SK-N-SH treated with all-trans-retinoic acid at 6 μM for 48 hours (cell line): ENCODE data around the gene PEAK3.

Source experiments
- ATAC-seq: fragments of 200-7000 bp; cut with Tn5 transposase; 3 replicates; pipeline ENCODE4 v1.9.1; 2020; ENCODE audit warnings: mild to moderate bottlenecking, moderate library complexity
- ARNTL ChIP-seq: fragments of 450-650 bp; formaldehyde crosslinking; IDR thresholded peaks from 2 replicates; pipeline ENCODE4 v1.5.0; 2020; ENCODE audit warnings: low read depth, mild to moderate bottlenecking, moderate library complexity, borderline replicate concordance
- BACH2 ChIP-seq: fragments of 250-450 bp; sonication (Bioruptor Pico); IDR thresholded peaks from 2 replicates; pipeline ENCODE4 v1.9.0; 2021; ENCODE audit warnings: mild to moderate bottlenecking, borderline replicate concordance
- CSDC2 ChIP-seq: fragments of 250-450 bp; sonication (Bioruptor Pico); IDR thresholded peaks from 2 replicates; pipeline ENCODE4 v1.5.0; 2020; ENCODE audit warnings: mild to moderate bottlenecking, moderate library complexity
- ESRRG ChIP-seq: fragments of 250-450 bp; sonication (Bioruptor Pico); IDR thresholded peaks from 2 replicates; pipeline ENCODE4 v1.6.1; 2021; ENCODE audit warnings: mild to moderate bottlenecking
- GLIS3 ChIP-seq: fragments of 250-450 bp; sonication (Bioruptor Pico); IDR thresholded peaks from 2 replicates; pipeline ENCODE4 v1.5.0; 2020; ENCODE audit warnings: mild to moderate bottlenecking, moderate library complexity
- ISL1 ChIP-seq: fragments of 250-450 bp; sonication (Bioruptor Pico); IDR thresholded peaks from 2 replicates; pipeline ENCODE4 v2.1.2; 2022; ENCODE audit warnings: mild to moderate bottlenecking, moderate library complexity
- OSR1 ChIP-seq: fragments of 250-450 bp; sonication (Bioruptor Pico); IDR thresholded peaks from 2 replicates; pipeline ENCODE4 v1.8.0; 2022; ENCODE audit warnings: moderate library complexity, mild to moderate bottlenecking, inconsistent platforms
- PPARA ChIP-seq: fragments of 250-450 bp; sonication (Bioruptor Pico); IDR thresholded peaks from 2 replicates; pipeline ENCODE4 v1.5.0; 2020; ENCODE audit warnings: mild to moderate bottlenecking, borderline replicate concordance
- RARB ChIP-seq: fragments of 250-450 bp; sonication (Bioruptor Pico); IDR thresholded peaks from 2 replicates; pipeline ENCODE4 v1.8.0; 2021; ENCODE audit warnings: mild to moderate bottlenecking, moderate library complexity
- SNAI2 ChIP-seq: fragments of 250-450 bp; sonication (Bioruptor Pico); IDR thresholded peaks from 2 replicates; pipeline ENCODE4 v1.5.0; 2020; ENCODE audit warnings: mild to moderate bottlenecking, moderate library complexity
- TCF4 ChIP-seq: fragments of 250-450 bp; sonication (Bioruptor Pico); IDR thresholded peaks from 2 replicates; pipeline ENCODE4 v1.8.0; 2021; ENCODE audit warnings: mild to moderate bottlenecking, moderate library complexity, borderline replicate concordance
- TOX ChIP-seq: fragments of 250-450 bp; sonication (Bioruptor Pico); IDR thresholded peaks from 2 replicates; pipeline ENCODE4 v1.8.0; 2021; ENCODE audit warnings: mild to moderate bottlenecking, moderate library complexity, borderline replicate concordance
- ZC3H10 ChIP-seq: fragments of 250-450 bp; sonication (Bioruptor Pico); IDR thresholded peaks from 2 replicates; pipeline ENCODE4 v1.5.1; 2021; ENCODE audit warnings: mild to moderate bottlenecking, moderate library complexity
- ZFP3 ChIP-seq: fragments of 250-450 bp; sonication (Bioruptor Pico); IDR thresholded peaks from 2 replicates; pipeline ENCODE4 v1.5.0; 2020; ENCODE audit warnings: mild to moderate bottlenecking, moderate library complexity
- ZFP30 ChIP-seq: fragments of 450-650 bp; formaldehyde crosslinking; IDR thresholded peaks from 2 replicates; pipeline ENCODE4 v1.5.0; 2022; ENCODE audit warnings: mild to moderate bottlenecking, moderate library complexity
- ZNF565 ChIP-seq: fragments of 450-650 bp; formaldehyde crosslinking; conservative IDR thresholded peaks from 2 replicates; pipeline ENCODE4 v1.5.0; 2020; ENCODE audit warnings: low read depth, mild to moderate bottlenecking, moderate library complexity
- ZNF70 ChIP-seq: fragments of 450-650 bp; formaldehyde crosslinking; IDR thresholded peaks from 2 replicates; pipeline ENCODE4 v1.5.0; 2020; ENCODE audit warnings: mild to moderate bottlenecking, moderate library complexity
- ZNF8 ChIP-seq: fragments of 450-650 bp; formaldehyde crosslinking; IDR thresholded peaks from 2 replicates; pipeline ENCODE4 v1.5.0; 2020; ENCODE audit warnings: mild to moderate bottlenecking, moderate library complexity
- TF ChIP-seq, protein P1 (sequence below): fragments of 250-450 bp; sonication (Bioruptor Pico); IDR thresholded peaks from 2 replicates; pipeline ENCODE4 v1.8.0; 2020; ENCODE audit warnings: mild to moderate bottlenecking, moderate library complexity, borderline replicate concordance
- TF ChIP-seq, protein P2 (sequence below): fragments of 250-450 bp; sonication (Bioruptor Pico); IDR thresholded peaks from 2 replicates; pipeline ENCODE4 v1.5.1; 2021; ENCODE audit warnings: mild to moderate bottlenecking, moderate library complexity
- TF ChIP-seq, protein P3 (sequence below): fragments of 250-450 bp; sonication (Bioruptor Pico); IDR thresholded peaks from 2 replicates; pipeline ENCODE4 v1.8.0; 2021; ENCODE audit warnings: low read depth, mild to moderate bottlenecking, moderate library complexity, borderline replicate concordance
- TF ChIP-seq, protein P4 (sequence below): fragments of 250-450 bp; sonication (Bioruptor Pico); IDR thresholded peaks from 2 replicates; pipeline ENCODE4 v1.5.1; 2020; ENCODE audit warnings: low read depth, mild to moderate bottlenecking, moderate library complexity
- TF ChIP-seq, protein P5 (sequence below): fragments of 250-450 bp; sonication (Bioruptor Pico); IDR thresholded peaks from 2 replicates; pipeline ENCODE4 v1.5.0; 2020; ENCODE audit warnings: mild to moderate bottlenecking, moderate library complexity

Gene PEAK3

DNA sequence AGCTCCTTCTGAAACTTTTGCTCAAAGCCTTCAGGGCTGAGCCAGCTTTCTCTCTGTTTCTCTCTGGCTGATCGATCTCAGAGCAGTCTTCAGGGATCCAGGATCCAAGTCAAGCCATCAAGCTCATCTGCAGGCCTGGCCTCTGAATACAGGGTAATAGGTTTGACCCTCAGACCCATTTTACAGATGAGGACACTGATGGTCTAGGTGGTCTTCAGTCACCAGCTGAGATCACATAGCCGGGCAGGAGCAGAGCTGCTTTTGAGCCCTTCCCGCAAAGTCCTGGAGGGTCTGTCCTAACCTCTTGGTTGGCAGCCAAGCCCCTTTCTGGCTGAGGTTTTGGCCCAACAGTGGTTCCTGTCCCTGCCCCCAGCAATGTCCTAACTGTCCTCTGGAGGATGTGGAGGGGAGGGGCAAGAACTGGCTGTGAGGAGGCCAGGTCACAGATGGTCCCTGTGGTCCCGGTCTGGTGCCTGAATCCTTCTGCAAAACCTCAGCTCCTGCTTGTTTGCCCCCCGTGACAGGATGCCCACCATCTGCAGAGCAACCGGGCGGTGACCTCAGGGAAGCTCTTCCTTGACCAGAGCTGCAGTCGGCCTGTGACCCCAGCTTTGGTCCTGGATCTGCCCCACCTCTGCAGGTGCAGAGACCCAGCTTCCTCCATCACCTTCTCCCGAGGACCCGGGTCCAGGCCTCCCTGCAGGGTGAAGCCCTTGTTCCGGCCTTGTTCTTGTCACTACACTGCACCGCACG, 5.8 kb upstream of the PEAK3 start (continued):
- no peak for TF ChIP-seq ZC3H10 (CRISPR knock-in tag)
- TF ChIP-seq TOX (CRISPR knock-in tag): no peak
- TF ChIP-seq CSDC2 (CRISPR knock-in tag): no peak

DNA sequence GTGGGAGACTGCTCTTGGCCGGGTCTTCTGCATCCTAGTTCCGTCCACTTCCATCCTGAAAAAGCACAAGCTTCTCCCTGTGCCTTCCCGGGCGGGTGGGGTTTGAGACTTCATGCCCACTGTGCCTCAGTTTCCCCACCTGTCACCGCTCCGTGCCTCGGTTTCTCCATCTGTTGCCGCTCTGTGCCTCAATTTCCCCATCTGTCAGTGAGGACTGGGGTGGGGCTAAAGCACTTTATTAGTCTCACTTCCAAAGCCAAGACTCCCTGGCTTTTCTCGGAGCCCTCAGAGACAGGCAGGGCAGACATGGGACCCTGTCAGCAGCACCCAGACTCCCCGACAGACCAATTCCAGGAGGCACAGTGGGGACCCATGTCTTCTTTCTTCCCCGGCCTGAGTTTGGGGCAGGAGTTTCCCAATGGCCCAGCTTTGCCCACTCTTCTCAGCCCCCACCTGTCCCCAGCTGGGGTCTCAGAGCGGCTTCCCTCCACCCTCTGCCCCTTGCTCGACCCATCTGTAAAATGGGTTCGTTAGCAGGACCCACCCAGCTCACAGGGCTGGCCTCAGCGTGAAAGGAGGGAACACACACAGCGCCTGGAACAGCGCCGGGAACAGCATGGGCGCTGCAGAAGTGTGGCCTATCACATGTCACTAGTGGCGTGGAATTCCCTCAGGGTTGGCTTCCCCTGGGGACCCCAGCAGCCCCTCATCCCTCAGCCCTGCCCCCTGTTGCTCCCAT, 4.6 kb upstream of the PEAK3 start:
- no peak for ATAC-seq
- TF ChIP-seq SNAI2 (CRISPR knock-in tag) (no peak), BACH2 (no peak), ZFP3 (CRISPR knock-in tag) (no peak), ZFP30 (no peak), ZNF70 (CRISPR knock-in tag) (no peak), GLIS3 (CRISPR knock-in tag) (no peak), ISL1 (no peak), ZC3H10 (CRISPR knock-in tag) (no peak), ESRRG (no peak), TCF4 (CRISPR knock-in tag) (no peak), RARB (CRISPR knock-in tag) (no peak), OSR1 (CRISPR knock-in tag) (no peak), CSDC2 (CRISPR knock-in tag) (no peak)
- TF ChIP-seq, protein P1, sequence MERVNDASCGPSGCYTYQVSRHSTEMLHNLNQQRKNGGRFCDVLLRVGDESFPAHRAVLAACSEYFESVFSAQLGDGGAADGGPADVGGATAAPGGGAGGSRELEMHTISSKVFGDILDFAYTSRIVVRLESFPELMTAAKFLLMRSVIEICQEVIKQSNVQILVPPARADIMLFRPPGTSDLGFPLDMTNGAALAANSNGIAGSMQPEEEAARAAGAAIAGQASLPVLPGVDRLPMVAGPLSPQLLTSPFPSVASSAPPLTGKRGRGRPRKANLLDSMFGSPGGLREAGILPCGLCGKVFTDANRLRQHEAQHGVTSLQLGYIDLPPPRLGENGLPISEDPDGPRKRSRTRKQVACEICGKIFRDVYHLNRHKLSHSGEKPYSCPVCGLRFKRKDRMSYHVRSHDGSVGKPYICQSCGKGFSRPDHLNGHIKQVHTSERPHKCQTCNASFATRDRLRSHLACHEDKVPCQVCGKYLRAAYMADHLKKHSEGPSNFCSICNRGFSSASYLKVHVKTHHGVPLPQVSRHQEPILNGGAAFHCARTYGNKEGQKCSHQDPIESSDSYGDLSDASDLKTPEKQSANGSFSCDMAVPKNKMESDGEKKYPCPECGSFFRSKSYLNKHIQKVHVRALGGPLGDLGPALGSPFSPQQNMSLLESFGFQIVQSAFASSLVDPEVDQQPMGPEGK (CRISPR knock-in tag): no peak
- TF ChIP-seq, protein P2, sequence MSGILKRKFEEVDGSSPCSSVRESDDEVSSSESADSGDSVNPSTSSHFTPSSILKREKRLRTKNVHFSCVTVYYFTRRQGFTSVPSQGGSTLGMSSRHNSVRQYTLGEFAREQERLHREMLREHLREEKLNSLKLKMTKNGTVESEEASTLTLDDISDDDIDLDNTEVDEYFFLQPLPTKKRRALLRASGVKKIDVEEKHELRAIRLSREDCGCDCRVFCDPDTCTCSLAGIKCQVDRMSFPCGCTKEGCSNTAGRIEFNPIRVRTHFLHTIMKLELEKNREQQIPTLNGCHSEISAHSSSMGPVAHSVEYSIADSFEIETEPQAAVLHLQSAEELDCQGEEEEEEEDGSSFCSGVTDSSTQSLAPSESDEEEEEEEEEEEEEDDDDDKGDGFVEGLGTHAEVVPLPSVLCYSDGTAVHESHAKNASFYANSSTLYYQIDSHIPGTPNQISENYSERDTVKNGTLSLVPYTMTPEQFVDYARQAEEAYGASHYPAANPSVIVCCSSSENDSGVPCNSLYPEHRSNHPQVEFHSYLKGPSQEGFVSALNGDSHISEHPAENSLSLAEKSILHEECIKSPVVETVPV (CRISPR knock-in tag): no peak
- TF ChIP-seq, protein P3, sequence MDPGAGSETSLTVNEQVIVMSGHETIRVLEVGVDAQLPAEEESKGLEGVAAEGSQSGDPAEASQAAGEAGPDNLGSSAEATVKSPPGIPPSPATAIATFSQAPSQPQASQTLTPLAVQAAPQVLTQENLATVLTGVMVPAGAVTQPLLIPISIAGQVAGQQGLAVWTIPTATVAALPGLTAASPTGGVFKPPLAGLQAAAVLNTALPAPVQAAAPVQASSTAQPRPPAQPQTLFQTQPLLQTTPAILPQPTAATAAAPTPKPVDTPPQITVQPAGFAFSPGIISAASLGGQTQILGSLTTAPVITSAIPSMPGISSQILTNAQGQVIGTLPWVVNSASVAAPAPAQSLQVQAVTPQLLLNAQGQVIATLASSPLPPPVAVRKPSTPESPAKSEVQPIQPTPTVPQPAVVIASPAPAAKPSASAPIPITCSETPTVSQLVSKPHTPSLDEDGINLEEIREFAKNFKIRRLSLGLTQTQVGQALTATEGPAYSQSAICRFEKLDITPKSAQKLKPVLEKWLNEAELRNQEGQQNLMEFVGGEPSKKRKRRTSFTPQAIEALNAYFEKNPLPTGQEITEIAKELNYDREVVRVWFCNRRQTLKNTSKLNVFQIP (CRISPR knock-in tag): no peak

DNA sequence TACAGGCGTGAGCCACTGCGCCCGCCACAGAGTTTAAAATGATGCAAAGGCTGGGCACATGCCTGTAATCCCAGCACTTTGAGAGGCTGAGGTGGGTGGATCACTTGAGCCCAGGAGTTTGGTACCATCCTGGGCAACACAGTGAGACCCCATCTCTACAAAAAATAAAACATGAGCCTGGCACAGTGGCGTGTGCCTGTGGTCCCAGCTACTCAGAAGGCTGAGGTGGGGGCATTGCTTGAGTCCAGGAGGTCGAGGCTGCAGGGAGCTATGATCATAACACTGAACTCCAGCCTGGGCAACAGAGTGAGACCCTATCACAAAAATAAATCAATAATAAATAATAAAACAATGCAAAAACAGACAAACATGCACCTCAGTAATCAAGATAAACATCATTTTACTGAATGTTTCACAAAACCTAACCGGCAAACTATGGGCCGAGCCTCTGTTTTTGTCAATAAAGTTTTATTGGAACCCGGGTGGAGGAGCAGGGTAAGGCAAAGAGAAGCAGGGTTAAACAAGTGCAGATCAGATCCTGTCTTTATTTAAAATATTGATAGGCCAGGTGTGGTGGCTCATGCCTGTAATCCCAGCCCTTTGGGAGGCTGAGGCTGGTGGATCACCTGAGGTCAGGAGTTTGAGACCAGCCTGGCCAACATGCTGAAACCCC, 2.0 kb upstream of the PEAK3 start:
- no peak for ATAC-seq
- TF ChIP-seq, protein P4, sequence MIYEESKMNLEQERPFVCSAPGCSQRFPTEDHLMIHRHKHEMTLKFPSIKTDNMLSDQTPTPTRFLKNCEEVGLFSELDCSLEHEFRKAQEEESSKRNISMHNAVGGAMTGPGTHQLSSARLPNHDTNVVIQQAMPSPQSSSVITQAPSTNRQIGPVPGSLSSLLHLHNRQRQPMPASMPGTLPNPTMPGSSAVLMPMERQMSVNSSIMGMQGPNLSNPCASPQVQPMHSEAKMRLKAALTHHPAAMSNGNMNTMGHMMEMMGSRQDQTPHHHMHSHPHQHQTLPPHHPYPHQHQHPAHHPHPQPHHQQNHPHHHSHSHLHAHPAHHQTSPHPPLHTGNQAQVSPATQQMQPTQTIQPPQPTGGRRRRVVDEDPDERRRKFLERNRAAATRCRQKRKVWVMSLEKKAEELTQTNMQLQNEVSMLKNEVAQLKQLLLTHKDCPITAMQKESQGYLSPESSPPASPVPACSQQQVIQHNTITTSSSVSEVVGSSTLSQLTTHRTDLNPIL (CRISPR knock-in tag): no peak
- no peak for TF ChIP-seq TOX (CRISPR knock-in tag)
- TF ChIP-seq ARNTL (CRISPR knock-in tag): no peak
- TF ChIP-seq PPARA (CRISPR knock-in tag): no peak
- TF ChIP-seq CSDC2 (CRISPR knock-in tag): no peak
- no peak for TF ChIP-seq ISL1
- TF ChIP-seq ZNF8 (CRISPR knock-in tag): no peak
- no peak for TF ChIP-seq ZNF565 (CRISPR knock-in tag)
- TF ChIP-seq ZFP3 (CRISPR knock-in tag): no peak
- TF ChIP-seq, protein P3 (CRISPR knock-in tag): no peak
- TF ChIP-seq, protein P2 (CRISPR knock-in tag): no peak
- TF ChIP-seq, protein P5, sequence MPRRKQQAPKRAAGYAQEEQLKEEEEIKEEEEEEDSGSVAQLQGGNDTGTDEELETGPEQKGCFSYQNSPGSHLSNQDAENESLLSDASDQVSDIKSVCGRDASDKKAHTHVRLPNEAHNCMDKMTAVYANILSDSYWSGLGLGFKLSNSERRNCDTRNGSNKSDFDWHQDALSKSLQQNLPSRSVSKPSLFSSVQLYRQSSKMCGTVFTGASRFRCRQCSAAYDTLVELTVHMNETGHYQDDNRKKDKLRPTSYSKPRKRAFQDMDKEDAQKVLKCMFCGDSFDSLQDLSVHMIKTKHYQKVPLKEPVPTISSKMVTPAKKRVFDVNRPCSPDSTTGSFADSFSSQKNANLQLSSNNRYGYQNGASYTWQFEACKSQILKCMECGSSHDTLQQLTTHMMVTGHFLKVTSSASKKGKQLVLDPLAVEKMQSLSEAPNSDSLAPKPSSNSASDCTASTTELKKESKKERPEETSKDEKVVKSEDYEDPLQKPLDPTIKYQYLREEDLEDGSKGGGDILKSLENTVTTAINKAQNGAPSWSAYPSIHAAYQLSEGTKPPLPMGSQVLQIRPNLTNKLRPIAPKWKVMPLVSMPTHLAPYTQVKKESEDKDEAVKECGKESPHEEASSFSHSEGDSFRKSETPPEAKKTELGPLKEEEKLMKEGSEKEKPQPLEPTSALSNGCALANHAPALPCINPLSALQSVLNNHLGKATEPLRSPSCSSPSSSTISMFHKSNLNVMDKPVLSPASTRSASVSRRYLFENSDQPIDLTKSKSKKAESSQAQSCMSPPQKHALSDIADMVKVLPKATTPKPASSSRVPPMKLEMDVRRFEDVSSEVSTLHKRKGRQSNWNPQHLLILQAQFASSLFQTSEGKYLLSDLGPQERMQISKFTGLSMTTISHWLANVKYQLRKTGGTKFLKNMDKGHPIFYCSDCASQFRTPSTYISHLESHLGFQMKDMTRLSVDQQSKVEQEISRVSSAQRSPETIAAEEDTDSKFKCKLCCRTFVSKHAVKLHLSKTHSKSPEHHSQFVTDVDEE (CRISPR knock-in tag): no peak
- TF ChIP-seq ZFP30: no peak
- TF ChIP-seq GLIS3 (CRISPR knock-in tag): no peak
- no peak for TF ChIP-seq ZNF70 (CRISPR knock-in tag)
- TF ChIP-seq BACH2: no peak
